Measurements from ENCODE around the gene LYRM4. TPM values are rescaled to one million over a fixed set of nuclear protein-coding genes. Genes with fewer than 3 reads are reported as not detected.
"Not testable (repeated sequence)": the region's sequence is repeated elsewhere in the genome, so short reads cannot be mapped to it uniquely, and the experiment has no call there.

The LYRM4 gene
- total RNA-seq, 2 experiments from 2014 or later = 36.4 to 39.6 TPM

- DNase-seq (no peak), ATAC-seq (no peak)
- Mint-ChIP-seq H3K9me3 (ENCODE audit: low read depth) (no peaks in the 10 kb centered on the region), H3K4me3 (no peak overlapping the region), H3K4me1 (no peaks in the 10 kb centered on the region), H3K27me3 (peaks cover 4% of the 10 kb centered on the region), H3K36me3 (no peaks in the 10 kb centered on the region), H3K27ac (no peak overlapping the region)
- CTCF ChIA-PET = no interaction called here
Measured at GRCh38 chr6:5061152-5061551, 199.6 kb downstream of the LYRM4 start.

GRCh38 chr6:5060439-5060838 lies 200.3 kb downstream of the LYRM4 start:
- H3K4me3 Mint-ChIP-seq; H3K4me1 Mint-ChIP-seq; H3K27ac Mint-ChIP-seq; DNase-seq; CTCF ChIA-PET; ATAC-seq; H3K9me3 Mint-ChIP-seq (ENCODE audit: low read depth); H3K36me3 Mint-ChIP-seq; H3K27me3 Mint-ChIP-seq: not testable (repeated sequence)

- H3K9me3 Mint-ChIP-seq (ENCODE audit: low read depth) = no peaks in the 10 kb centered on the region
- no peaks in the 10 kb centered on the region for H3K27me3 Mint-ChIP-seq
- CTCF ChIA-PET = no interaction called here
- H3K4me1 Mint-ChIP-seq = no peaks in the 10 kb centered on the region
- no peak for ATAC-seq
- no peak for DNase-seq
- no peaks in the 10 kb centered on the region for H3K36me3 Mint-ChIP-seq
- H3K27ac Mint-ChIP-seq = no peak overlapping the region
- H3K4me3 Mint-ChIP-seq = no peak overlapping the region
Measured at GRCh38 chr6:5059036-5059896, 201.5 kb downstream of the LYRM4 start.

Small RNA genes within 50 kb of the gene (microRNA-seq; reads per million reads assigned to microRNA genes)
- gene MIR3691 = 12.3 reads per million, percentile 34 among the genes with 10 or more reads in this experiment

Other genes with a start within 250 kb of the LYRM4 start
- gene PPP1R3G, start 175.6 kb downstream of the LYRM4 start, total RNA-seq = not detected
- 10 to 100 TPM; 23.2 to 28.3 TPM for gene FARS2, start 563 bp upstream of the LYRM4 start, total RNA-seq